Astrocyte of the spinal cord (primary cell): Measurements from ENCODE around the gene TNXB.

ENCODE experiments used
- DNase-seq: peaks from one replicate; pipeline ENCODE4 v3.0.0; 2011; ENCODE audit warnings: low read depth, low spot score
- H3K4me3 ChIP-seq: 2 replicates; pipeline ENCODE4 v1.5.1; 2011; ENCODE audit warnings: low read depth, mild to moderate bottlenecking, low read length, moderate library complexity
- in situ Hi-C: cut with HindIII; loops from 2 replicates; pipeline ENCODE4 v1.10.0; 2017; ENCODE audit warnings: low sequenced_read_pairs
- TF ChIP-seq, protein P1 (sequence below): IDR thresholded peaks from 2 replicates; pipeline ENCODE4 v1.5.1; 2012; ENCODE audit warnings: low read depth, mild to moderate bottlenecking, low read length, inconsistent platforms

TNXB gene

DNA sequence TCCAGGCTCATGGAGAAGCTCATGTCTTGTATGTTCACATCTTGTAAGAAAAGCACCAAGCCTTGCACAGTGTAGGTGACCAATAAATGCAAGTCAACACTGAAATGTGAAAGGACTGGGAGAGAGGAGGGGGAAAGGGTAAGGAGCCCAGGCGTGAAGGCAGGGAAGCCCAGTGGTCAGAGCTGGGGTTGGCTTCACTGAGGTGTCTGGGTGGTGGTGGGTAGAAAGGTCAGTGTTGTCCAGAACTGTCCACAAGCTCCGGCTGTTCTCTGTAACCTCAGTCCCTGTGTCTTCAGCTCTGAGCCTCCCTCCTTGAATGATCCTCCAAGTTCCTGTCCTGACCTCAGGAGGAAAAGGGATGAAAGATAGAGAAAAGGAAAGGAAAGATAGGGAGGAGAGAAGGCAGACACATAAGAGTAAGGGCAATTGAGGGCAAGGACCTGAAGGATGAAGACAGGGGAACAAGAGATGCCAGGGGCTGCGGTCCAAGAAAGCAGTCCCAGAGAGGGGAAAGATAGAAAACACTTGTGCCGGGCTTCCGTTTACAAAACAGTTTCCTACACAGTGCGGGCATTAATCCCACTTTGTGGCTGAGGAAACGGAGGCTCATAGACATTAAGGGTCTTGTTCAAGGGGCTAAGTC lies 2.4 kb upstream of the TNXB start:
- in situ Hi-C loops: no loop called here
- no peak for DNase-seq
- TF ChIP-seq, protein P1, sequence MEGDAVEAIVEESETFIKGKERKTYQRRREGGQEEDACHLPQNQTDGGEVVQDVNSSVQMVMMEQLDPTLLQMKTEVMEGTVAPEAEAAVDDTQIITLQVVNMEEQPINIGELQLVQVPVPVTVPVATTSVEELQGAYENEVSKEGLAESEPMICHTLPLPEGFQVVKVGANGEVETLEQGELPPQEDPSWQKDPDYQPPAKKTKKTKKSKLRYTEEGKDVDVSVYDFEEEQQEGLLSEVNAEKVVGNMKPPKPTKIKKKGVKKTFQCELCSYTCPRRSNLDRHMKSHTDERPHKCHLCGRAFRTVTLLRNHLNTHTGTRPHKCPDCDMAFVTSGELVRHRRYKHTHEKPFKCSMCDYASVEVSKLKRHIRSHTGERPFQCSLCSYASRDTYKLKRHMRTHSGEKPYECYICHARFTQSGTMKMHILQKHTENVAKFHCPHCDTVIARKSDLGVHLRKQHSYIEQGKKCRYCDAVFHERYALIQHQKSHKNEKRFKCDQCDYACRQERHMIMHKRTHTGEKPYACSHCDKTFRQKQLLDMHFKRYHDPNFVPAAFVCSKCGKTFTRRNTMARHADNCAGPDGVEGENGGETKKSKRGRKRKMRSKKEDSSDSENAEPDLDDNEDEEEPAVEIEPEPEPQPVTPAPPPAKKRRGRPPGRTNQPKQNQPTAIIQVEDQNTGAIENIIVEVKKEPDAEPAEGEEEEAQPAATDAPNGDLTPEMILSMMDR: no peak
- H3K4me3 ChIP-seq: no peak overlapping the region

DNA sequence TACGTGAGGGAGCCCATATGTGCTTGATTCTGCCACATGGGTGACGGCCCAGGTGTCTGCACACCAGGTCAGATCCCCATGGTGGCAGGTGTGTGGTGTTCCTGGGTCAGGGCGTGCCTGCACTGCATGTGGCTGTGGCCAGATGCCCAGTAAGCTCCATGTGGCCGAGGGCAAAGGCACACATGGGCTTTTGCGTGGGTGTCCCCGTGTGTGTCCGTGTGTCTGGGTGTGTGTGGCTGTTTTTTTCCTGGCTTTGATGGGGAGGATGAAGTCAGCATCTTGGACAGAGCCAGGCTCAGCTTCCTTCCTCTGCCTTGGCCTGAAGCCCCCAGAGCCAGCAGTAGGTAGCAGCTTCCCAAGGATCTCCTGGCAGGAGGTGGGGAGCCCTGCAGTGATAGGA lies 1.5 kb upstream of the TNXB start:
- in situ Hi-C loops: no loop called here
- no peak overlapping the region for H3K4me3 ChIP-seq
- no peak for DNase-seq
- TF ChIP-seq, protein P1: no peak

DNA sequence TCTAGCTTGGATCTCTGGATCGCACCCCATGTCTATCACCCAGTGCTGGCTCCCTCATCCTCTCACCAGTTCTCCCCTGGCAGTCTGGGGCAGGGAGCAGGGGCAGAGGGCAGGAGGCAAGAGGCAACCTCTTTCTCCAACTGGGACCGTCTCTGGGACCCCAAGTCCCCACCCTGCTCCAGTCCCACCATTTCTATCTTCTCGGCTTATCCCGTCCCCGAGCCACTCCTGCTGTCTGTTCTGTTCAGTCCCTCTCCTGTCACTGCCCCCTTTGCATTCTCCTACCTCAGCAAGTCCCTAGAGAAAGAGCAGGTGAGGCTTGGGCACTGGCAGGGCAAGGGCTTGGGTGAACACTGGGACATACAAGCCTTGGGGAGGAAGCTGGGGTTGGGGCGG lies 625 bp upstream of the TNXB start:
- H3K4me3 ChIP-seq: no peak overlapping the region
- in situ Hi-C loops: no loop called here
- DNase-seq: no peak
- TF ChIP-seq, protein P1: no peak

DNA sequence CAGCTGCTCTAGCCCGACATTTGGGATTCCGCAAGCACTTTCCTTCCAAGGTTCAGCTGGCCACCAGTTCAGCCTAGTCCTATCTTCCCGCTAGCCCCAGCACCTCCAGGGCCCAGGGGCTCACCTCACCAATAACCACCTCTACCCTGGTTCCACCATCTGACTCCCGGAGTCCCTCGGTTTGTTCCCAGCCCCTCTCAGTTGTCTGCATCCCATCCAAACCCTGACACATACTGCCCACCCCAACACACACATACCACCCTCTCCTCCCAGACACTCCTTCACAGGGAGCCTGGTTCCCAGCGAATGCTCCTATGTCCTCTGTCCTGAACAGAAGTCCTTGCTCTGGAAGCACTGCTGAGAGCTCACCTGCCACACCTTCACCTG lies 418 bp downstream of the TNXB start:
- in situ Hi-C loops: no loop called here
- TF ChIP-seq, protein P1: no peak
- no peak for DNase-seq
- no peak overlapping the region for H3K4me3 ChIP-seq

DNA sequence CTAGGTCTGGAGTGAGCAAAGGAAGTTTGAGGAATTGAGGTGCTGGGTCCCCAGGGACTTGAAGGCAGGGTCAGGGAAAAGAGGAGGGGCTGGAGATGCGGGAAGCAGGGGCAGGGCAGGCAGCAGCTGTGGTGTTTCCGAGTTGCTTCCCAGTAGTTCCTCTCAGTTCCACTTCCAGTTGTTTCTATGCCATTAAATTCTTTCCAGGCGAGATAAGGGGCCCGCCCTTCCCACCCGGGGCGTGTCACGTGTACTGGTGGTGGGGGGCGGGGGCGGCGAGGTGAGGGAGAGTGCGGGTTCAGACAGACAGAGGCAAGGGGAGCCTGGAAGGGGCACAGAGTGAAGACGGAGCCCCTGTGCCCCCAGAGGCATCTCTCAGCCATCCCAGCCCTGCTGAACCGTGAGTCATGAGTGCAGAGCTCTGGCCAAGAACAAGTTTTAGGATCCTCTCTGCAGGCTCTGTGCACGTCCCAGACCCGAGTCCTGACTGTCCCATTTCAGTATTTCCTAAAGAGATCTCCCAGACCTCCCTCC lies 977 bp downstream of the TNXB start:
- H3K4me3 ChIP-seq: no peak overlapping the region
- TF ChIP-seq, protein P1: no peak
- DNase-seq: no peak
- in situ Hi-C loops: no loop called here

DNA sequence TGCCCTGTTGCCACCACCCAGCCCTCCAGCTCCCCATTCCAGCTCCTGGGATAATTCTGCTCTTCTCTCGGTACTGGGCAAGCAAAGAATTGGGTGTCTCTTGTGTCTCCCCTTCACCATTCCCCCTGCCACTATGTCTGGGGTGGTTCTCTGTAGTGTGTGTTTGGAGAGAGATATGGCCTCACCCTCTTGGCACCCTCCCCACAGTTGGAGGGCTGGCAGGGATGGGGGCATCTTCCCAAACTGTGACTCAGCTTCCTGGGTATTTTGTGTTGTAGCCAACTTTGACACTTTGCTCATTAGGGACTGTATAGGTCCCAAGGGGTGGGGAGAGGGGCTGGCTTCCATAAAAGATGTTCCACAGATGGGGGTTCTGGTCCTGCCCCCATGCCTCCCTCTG lies 1.7 kb downstream of the TNXB start:
- in situ Hi-C loops: no loop called here
- TF ChIP-seq, protein P1: no peak
- no peak for DNase-seq
- H3K4me3 ChIP-seq: no peak overlapping the region
